ENCODE results near the gene CRADD. TPM values are rescaled to one million over a fixed set of nuclear protein-coding genes. Genes with fewer than 3 reads are reported as not detected.

CRADD gene
- total and polyA plus RNA-seq, 2 of the 4 experiments (the other 2 are of a cell fraction): 11.1 to 14.0 TPM

DNA sequence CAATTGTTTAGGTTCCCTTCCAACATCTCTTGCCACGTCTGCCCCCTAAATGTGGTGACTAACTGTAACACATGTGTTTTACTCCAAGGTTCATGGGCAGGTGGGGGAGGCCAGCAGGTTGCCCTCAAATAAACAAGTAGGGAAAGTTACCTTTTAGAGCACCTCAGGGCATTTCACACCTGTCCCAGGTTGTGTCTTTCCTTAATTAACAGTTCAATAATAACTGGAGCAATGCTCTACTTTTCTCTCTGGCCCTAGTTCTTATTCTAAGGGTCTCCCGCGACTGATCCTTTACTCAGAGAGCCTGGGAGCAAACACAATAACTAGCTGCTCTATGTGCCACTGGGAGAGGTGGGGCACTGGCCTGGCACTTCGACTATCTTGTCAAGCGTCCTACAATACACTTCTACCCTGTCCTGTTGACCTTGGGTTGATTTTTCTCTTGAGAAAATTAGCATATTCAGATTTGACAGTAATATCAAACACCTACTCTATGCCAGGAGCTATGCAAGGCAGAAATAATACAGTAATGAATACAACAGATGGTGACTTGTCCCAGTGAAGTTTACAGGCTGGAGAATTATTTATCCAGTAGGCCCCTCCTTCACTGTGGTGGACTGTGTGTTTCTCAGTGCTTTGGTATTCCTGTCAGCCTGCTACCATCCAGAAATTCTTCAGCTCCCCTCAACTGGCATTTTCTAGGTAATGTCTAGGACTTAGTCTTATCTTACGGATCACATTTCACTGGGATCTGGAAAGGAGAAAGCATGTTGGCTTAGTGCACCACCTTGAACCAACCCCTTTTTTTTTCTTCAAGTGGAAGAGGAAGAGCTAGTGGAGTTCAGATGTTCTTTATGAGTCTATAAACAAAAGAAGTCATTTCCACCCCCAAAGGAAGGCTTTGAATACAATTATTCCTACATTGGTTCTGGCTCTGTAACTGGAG lies 202.6 kb downstream of the CRADD start:
- 90% methylated on average over 2 of the region's 6 CpGs; no CpG with 5 or more reads in 1 of the 2 experiments for WGBS, 2 experiments (ENCODE audit: extremely low coverage in 2 of 2, insufficient read length in 1 of 2)
- peaks cover 7% of the 10 kb centered on the region for H3K9me3 ChIP-seq (ENCODE audit: control insufficient read depth, insufficient read depth, low read length)
- ChIA-PET CTCF (interaction anchor here (0.6 to 1.1 kb wide), 4 partner anchors 9 to 1920 kb away, joined by 3 read pairs; no protein-coding TSS in a partner anchor), POLR2A (ENCODE audit: unreplicated experiment) (no interaction called here)
- H3K4ac ChIP-seq (ENCODE audit: low read depth, low read length): peak overlapping the region; percentile 84; the same call in 1 of the 2 replicates
- H2AFZ ChIP-seq (replicated peaks; ENCODE audit: low read length, poor library complexity): no peak overlapping the region
- BruUV-seq (replicated peaks): no TSS peak
- H3K56ac ChIP-seq (ENCODE audit: extremely low read depth, insufficient read depth, low read length): peak overlapping the region; percentile 37; the same call in 1 of the 2 replicates
- H3K14ac ChIP-seq (replicated peaks; ENCODE audit: low read depth, low read length): peak overlapping the region; percentile 80
- dilution Hi-C loops (cut with HindIII; ENCODE audit: low sequenced_read_pairs, unreplicated experiment) (no loop called here), in situ Hi-C loops (cut with MboI; ENCODE audit: low sequenced_read_pairs) (no loop called here), intact Hi-C loops (cut with micrococcal nuclease) (no loop called here)
- ATAC-seq (ENCODE audit: low read depth): peak; percentile 94
- H3K36me3 ChIP-seq (ENCODE audit: control insufficient read depth, insufficient read depth, low read length): no peaks in the 10 kb centered on the region
- peak overlapping the region; percentile 91 for H2BK5ac ChIP-seq (ENCODE audit: low read depth, low read length, poor library complexity, severe bottlenecking)
- peak overlapping the region; percentile 83; the same call in 1 of the 2 replicates for H2AK5ac ChIP-seq (ENCODE audit: low read depth, low read length)
- no peak overlapping the region; the same call in 1 of the 2 replicates for H3K9ac ChIP-seq (ENCODE audit: low read depth, low read length)
- H4K8ac ChIP-seq (ENCODE audit: low read depth in 2 of 2, low read length in 2 of 2): peak overlapping the region; percentile 56 to 76; a peak in 3 of 4 replicates
- peaks cover 7% of the 10 kb centered on the region for H3K9me1 ChIP-seq (ENCODE audit: insufficient read depth, low read length)
- peak overlapping the region; percentile 88 for H2BK20ac ChIP-seq (ENCODE audit: low read depth, low read length)
- H3K23ac ChIP-seq (ENCODE audit: low read depth, low read length): peak overlapping the region; percentile 19; the same call in 1 of the 2 replicates
- H4K20me1 ChIP-seq (ENCODE audit: insufficient read depth, low read length): no peaks in the 10 kb centered on the region
- no peak overlapping the region for H3K4me3 ChIP-seq (ENCODE audit: insufficient read depth, low read depth, low read length)
- peak; percentile 92 for DNase-seq
- H3K4me1 ChIP-seq (ENCODE audit: control insufficient read depth, insufficient read depth, low read length): peaks cover 27% of the 10 kb centered on the region
- no peak overlapping the region for H2AK9ac ChIP-seq (replicated peaks; ENCODE audit: low read depth, low read length, poor library complexity)
- peak overlapping the region; percentile 99; the same call in 1 of the 2 replicates for H3K18ac ChIP-seq (ENCODE audit: low read depth, low read length)
- TF ChIP-seq RAD21 (IDR thresholded peaks at IDR 0.05; ENCODE audit: low read length): 0 out of 2 replicates have a peak, but pooled peaks have one; percentile 17
- no peak for TF ChIP-seq MAZ (IDR thresholded peaks at IDR 0.05; ENCODE audit: borderline replicate concordance, low read depth, low read length)
- H4K91ac ChIP-seq (ENCODE audit: insufficient read depth, low read depth, low read length): peak overlapping the region; percentile 75
- H3K4me2 ChIP-seq (ENCODE audit: low read depth, low read length): peak overlapping the region; percentile 18; the same call in 1 of the 2 replicates
- no peaks in the 10 kb centered on the region for H3K79me1 ChIP-seq (ENCODE audit: low read depth in 1 of 2, low read length in 2 of 2)
- H3K27me3 ChIP-seq (ENCODE audit: control insufficient read depth, insufficient read depth, low read length): no peaks in the 10 kb centered on the region
- peak overlapping the region; percentile 95; the same call in 1 of the 2 replicates for H4K5ac ChIP-seq (ENCODE audit: low read depth, low read length)
- peak overlapping the region; percentile 75 for H3K27ac ChIP-seq (ENCODE audit: insufficient read depth, low read length)
- H2BK120ac ChIP-seq (ENCODE audit: low read depth, low read length): peak overlapping the region; percentile 85; the same call in 1 of the 2 replicates
- H2BK15ac ChIP-seq (ENCODE audit: low read depth, low read length): peak overlapping the region; percentile 92; the same call in 2 of the 3 replicates

All from IMR-90 (cell line).